ENCODE measurements around the gene LRRC27.
"Not testable (repeated sequence)": the region's sequence is repeated elsewhere in the genome, so short reads cannot be mapped to it uniquely, and the experiment has no call there.

The LRRC27 gene

GRCh38 chr10:132291826-132292225 lies 40.2 kb upstream of the LRRC27 start:
- TF ChIP-seq CTCF (IDR thresholded peaks at IDR 0.05; ENCODE audit: low read depth, low read length), result no peak
- H3K27me3 ChIP-seq, result no peaks in the 10 kb centered on the region
- no peaks in the 10 kb centered on the region for H3K9me3 ChIP-seq
- H3K36me3 ChIP-seq, result no peaks in the 10 kb centered on the region
- H3K4me1 ChIP-seq, result no peaks in the 10 kb centered on the region
- H3K4me3 ChIP-seq (ENCODE audit: low read depth, low read length), result no peak overlapping the region
- no peak for DNase-seq

GRCh38 chr10:132292287-132293200 lies 39.4 kb upstream of the LRRC27 start:
- H3K4me1 ChIP-seq, result no peaks in the 10 kb centered on the region
- DNase-seq, result no peak
- H3K4me3 ChIP-seq (ENCODE audit: low read depth, low read length), result no peak overlapping the region
- no peaks in the 10 kb centered on the region for H3K36me3 ChIP-seq
- no peak for TF ChIP-seq CTCF (IDR thresholded peaks at IDR 0.05; ENCODE audit: low read depth, low read length)
- no peaks in the 10 kb centered on the region for H3K9me3 ChIP-seq
- no peaks in the 10 kb centered on the region for H3K27me3 ChIP-seq

GRCh38 chr10:132293201-132293812 lies 38.7 kb upstream of the LRRC27 start:
- no peaks in the 10 kb centered on the region for H3K9me3 ChIP-seq
- DNase-seq, result peak; percentile 48
- TF ChIP-seq CTCF (IDR thresholded peaks at IDR 0.05; ENCODE audit: low read depth, low read length), result no peak

GRCh38 chr10:132293813-132294520 lies 38.0 kb upstream of the LRRC27 start:
- Histone ChIP-seq H3K4me1 (no peaks in the 10 kb centered on the region), H3K4me3 (ENCODE audit: low read depth, low read length) (no peak overlapping the region), H3K27me3 (no peaks in the 10 kb centered on the region), H3K9me3 (no peaks in the 10 kb centered on the region), H3K36me3 (no peaks in the 10 kb centered on the region)
- no peak for TF ChIP-seq CTCF (IDR thresholded peaks at IDR 0.05; ENCODE audit: low read depth, low read length)
- DNase-seq, result no peak

More at GRCh38 chr10:132293201-132293812, 38.7 kb upstream of the LRRC27 start:
- Histone ChIP-seq H3K4me3 (ENCODE audit: low read depth, low read length) (no peak overlapping the region), H3K4me1 (no peaks in the 10 kb centered on the region), H3K27me3 (no peaks in the 10 kb centered on the region), H3K36me3 (no peaks in the 10 kb centered on the region)

DNA sequence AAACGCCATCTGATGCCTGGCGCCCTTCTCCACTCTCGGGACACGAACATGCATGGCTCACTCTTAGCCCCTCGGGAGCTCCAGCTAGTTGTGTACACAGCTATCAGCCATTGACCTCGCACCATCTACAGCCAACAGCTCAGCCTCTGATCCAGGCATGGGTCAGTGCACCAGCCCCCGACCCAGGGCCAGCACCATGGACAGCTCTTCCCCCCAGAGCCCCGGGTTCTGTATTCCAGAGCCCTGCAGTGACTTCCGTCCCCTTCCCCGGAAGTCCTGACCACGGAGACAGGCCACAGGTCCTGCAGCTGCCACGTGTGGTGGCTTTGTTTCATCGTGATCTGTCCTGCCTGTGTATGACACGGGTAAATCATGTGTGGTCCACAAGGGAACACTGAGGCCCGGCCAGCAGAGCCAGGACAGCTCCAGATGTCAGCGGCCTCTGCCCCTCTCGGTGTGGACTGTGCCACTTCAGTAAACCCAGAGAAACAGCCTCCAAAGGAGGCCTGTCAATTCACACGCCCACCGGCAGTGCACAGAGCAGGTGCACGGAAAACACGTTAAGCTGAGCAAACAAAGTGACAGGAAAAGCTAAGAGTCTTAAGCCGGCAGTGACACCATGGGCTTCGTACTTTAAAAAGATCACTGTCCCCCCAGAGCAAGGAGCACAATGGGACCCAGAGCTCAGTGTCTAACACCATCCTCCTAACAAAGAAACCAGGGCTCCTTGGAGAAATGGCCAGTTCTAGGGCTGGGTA lies 37.3 kb upstream of the LRRC27 start:
- no peak overlapping the region for H3K4me3 ChIP-seq (ENCODE audit: low read depth, low read length)
- no peak for TF ChIP-seq CTCF (IDR thresholded peaks at IDR 0.05; ENCODE audit: low read depth, low read length)
- no peak for DNase-seq

GRCh38 chr10:132295481-132295880 lies 36.5 kb upstream of the LRRC27 start:
- not testable (repeated sequence) for H3K4me1 ChIP-seq; H3K36me3 ChIP-seq; DNase-seq; H3K9me3 ChIP-seq; H3K4me3 ChIP-seq (ENCODE audit: low read depth, low read length); H3K27me3 ChIP-seq

More for the DNA sequence above, 37.3 kb upstream of the LRRC27 start:
- Histone ChIP-seq H3K36me3 (no peaks in the 10 kb centered on the region), H3K4me1 (no peaks in the 10 kb centered on the region), H3K9me3 (no peaks in the 10 kb centered on the region), H3K27me3 (no peaks in the 10 kb centered on the region)

Measured in BE2C (cell line).